ENCODE results near the gene TYRP1.
"Not testable (repeated sequence)": the region's sequence is repeated elsewhere in the genome, so short reads cannot be mapped to it uniquely, and the experiment has no call there.

The TYRP1 gene, protein sequence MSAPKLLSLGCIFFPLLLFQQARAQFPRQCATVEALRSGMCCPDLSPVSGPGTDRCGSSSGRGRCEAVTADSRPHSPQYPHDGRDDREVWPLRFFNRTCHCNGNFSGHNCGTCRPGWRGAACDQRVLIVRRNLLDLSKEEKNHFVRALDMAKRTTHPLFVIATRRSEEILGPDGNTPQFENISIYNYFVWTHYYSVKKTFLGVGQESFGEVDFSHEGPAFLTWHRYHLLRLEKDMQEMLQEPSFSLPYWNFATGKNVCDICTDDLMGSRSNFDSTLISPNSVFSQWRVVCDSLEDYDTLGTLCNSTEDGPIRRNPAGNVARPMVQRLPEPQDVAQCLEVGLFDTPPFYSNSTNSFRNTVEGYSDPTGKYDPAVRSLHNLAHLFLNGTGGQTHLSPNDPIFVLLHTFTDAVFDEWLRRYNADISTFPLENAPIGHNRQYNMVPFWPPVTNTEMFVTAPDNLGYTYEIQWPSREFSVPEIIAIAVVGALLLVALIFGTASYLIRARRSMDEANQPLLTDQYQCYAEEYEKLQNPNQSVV

GRCh38 chr9:12693141-12693540 lies at the start of gene TYRP1:
Gene TYRP1, plus strand, starts transcription at chr9:12693385. Its CDS starts 612 bp downstream, at chr9:12693997.
- peaks cover 12% of the 10 kb centered on the region for H3K9me3 Mint-ChIP-seq
- H3K4me1 Mint-ChIP-seq (ENCODE audit: low read depth) = no peaks in the 10 kb centered on the region
- H3K36me3 Mint-ChIP-seq (ENCODE audit: low read depth) = no peaks in the 10 kb centered on the region
- H3K27ac Mint-ChIP-seq = no peak within 1 kb of the TSS
- H3K27me3 Mint-ChIP-seq = no peaks in the 10 kb centered on the region
- no peak within 1 kb of the TSS for H3K4me3 Mint-ChIP-seq

- no peaks in the 10 kb centered on the region for H3K36me3 Mint-ChIP-seq (ENCODE audit: low read depth)
- H3K27ac Mint-ChIP-seq = no peak overlapping the region
- no peaks in the 10 kb centered on the region for H3K4me1 Mint-ChIP-seq (ENCODE audit: low read depth)
- H3K4me3 Mint-ChIP-seq = no peak overlapping the region
- peaks cover 11% of the 10 kb centered on the region for H3K9me3 Mint-ChIP-seq
- no peaks in the 10 kb centered on the region for H3K27me3 Mint-ChIP-seq
Observed at GRCh38 chr9:12643686-12644085, 49.5 kb upstream of the TYRP1 start.

DNA sequence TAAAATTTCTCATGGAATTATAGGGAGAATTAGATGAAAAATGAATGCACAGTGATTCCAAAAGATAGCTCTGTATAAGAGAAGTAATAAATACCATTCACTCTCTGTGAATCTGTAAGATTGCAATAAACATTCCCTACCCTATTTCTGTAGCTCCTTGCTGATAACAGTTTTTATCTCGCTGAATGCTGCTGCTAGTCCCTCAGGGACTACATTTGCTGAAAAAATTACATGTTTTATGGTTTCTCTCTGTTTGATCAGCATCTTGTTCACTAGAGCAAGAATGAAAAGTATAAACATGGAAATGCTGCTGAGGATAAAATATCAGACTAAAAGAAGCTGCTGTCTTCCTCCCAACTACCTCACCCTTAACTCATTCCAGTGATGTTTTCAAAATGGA lies 44.3 kb upstream of the TYRP1 start:
- Mint-ChIP-seq H3K9me3 (peaks cover 8% of the 10 kb centered on the region), H3K27ac (no peak overlapping the region), H3K36me3 (ENCODE audit: low read depth) (no peaks in the 10 kb centered on the region), H3K4me1 (ENCODE audit: low read depth) (no peaks in the 10 kb centered on the region), H3K27me3 (no peaks in the 10 kb centered on the region), H3K4me3 (no peak overlapping the region)

GRCh38 chr9:12651125-12651524 lies 42.1 kb upstream of the TYRP1 start:
- H3K9me3 Mint-ChIP-seq = peaks cover 7% of the 10 kb centered on the region
- no peak overlapping the region for H3K4me3 Mint-ChIP-seq
- H3K36me3 Mint-ChIP-seq (ENCODE audit: low read depth) = no peaks in the 10 kb centered on the region
- no peak overlapping the region for H3K27ac Mint-ChIP-seq
- no peaks in the 10 kb centered on the region for H3K27me3 Mint-ChIP-seq
- no peaks in the 10 kb centered on the region for H3K4me1 Mint-ChIP-seq (ENCODE audit: low read depth)

- Mint-ChIP-seq H3K9me3 (peaks cover 4% of the 10 kb centered on the region), H3K27ac (no peak overlapping the region), H3K4me3 (no peak overlapping the region), H3K27me3 (no peaks in the 10 kb centered on the region), H3K36me3 (ENCODE audit: low read depth) (no peaks in the 10 kb centered on the region), H3K4me1 (ENCODE audit: low read depth) (no peaks in the 10 kb centered on the region)
Observed at GRCh38 chr9:12652973-12653372, 40.2 kb upstream of the TYRP1 start.

DNA sequence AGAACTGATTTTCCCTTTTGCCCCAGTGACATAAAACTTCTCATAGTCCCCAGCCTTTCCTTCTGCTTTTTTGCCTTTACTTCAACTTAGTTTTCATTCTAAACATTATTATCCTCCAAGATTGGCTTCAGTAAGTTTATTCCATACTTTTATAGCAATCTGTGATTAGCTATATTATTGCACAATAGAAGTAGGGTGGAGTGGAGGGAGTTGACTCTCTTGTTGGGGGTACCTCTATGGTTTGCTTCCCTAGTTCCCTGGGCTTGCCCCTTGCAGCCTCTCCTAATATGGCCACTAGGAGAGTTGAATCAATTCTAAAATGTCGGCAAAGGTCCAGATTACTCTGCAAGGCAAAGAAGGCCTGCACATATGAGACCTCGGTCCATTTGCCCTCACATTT lies 36.4 kb upstream of the TYRP1 start:
- no peaks in the 10 kb centered on the region for H3K36me3 Mint-ChIP-seq (ENCODE audit: low read depth)
- H3K27me3 Mint-ChIP-seq = no peaks in the 10 kb centered on the region
- no peaks in the 10 kb centered on the region for H3K4me1 Mint-ChIP-seq (ENCODE audit: low read depth)
- H3K4me3 Mint-ChIP-seq = no peak overlapping the region
- H3K9me3 Mint-ChIP-seq = peaks cover 13% of the 10 kb centered on the region
- H3K27ac Mint-ChIP-seq = no peak overlapping the region

DNA sequence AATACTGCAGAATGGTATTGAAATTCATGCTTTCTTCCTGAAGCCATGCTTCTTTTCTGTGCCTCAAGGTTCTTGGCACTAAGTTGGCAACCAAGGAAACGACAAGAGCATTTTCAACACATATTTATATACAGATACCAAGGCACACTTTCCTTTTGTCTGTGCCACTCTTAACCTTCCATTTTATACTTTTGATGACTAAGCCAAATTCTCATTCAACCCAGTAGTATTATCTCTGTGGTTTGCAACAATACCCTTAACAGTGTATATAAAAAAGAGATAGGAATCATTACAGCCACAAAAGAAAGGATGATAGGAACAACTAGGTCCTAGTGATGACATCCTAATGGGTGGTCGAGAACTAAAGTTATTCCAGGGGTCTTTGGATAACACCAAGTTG lies 36.0 kb upstream of the TYRP1 start:
- H3K9me3 Mint-ChIP-seq = peaks cover 13% of the 10 kb centered on the region

DNA sequence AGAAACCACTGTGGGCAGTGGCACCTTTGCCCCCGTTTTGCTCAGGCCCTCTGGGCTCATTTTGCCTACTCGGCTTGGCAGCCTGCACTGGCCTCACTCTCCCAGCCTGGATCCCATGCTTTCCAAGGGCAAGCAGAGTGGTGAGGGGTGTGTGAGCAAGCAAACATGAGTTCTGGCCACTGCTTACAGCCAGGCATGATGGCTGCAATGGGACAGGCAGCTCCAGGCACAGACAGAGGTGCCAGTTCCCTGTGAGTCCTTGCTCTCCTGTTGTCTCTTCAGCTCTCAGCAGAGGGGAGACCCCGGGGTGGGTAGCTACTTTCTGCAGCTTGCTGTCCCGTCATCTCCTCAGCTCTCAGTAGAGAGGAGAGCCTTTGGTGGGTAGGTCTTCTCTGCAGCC lies 35.2 kb upstream of the TYRP1 start:
- H3K27me3 Mint-ChIP-seq = no peaks in the 10 kb centered on the region
- H3K4me1 Mint-ChIP-seq (ENCODE audit: low read depth) = no peaks in the 10 kb centered on the region
- H3K36me3 Mint-ChIP-seq (ENCODE audit: low read depth) = no peaks in the 10 kb centered on the region
- no peak overlapping the region for H3K27ac Mint-ChIP-seq
- H3K9me3 Mint-ChIP-seq = peaks cover 13% of the 10 kb centered on the region
- H3K4me3 Mint-ChIP-seq = no peak overlapping the region

More for the DNA sequence above, 36.0 kb upstream of the TYRP1 start:
- Mint-ChIP-seq H3K27ac (no peak overlapping the region), H3K27me3 (no peaks in the 10 kb centered on the region), H3K4me1 (ENCODE audit: low read depth) (no peaks in the 10 kb centered on the region), H3K4me3 (no peak overlapping the region), H3K36me3 (ENCODE audit: low read depth) (no peaks in the 10 kb centered on the region)

DNA sequence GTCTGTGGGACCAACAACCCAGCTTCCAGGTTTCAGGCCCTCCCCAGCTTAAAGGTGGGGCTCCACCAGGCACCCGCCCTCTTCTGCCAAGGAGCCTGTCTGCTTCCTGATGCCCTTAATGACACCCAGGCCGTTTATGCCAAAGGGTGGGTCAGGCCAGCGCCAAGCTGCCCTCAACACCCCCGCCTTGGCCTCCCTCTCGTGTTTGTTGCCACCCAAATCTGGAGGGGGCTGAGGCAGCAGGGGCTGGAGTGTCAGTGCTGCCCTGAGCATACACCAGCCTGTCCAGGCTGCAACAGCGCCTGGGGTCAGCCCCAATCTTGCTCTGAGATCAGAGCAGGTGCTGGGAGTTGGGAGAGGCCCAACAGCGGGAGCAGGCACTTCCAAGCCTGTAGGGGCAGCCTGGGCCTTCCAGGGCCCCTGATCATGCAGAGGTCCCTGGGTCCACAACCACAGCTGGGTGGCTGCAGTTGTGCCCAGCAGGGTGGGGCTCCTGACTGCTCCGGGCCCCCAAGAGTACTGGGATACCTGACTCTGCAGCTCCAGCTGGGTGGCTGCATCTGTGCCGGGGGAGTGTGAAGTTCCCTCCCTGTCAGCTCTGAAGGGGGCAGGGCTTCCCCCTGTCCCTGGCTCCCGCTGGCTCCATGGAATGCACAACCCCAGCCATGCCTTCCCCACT lies 34.5 kb upstream of the TYRP1 start:
- H3K9me3 Mint-ChIP-seq = peaks cover 13% of the 10 kb centered on the region
- no peaks in the 10 kb centered on the region for H3K27me3 Mint-ChIP-seq
- H3K4me3 Mint-ChIP-seq = no peak overlapping the region
- H3K36me3 Mint-ChIP-seq (ENCODE audit: low read depth) = no peaks in the 10 kb centered on the region
- no peak overlapping the region for H3K27ac Mint-ChIP-seq
- H3K4me1 Mint-ChIP-seq (ENCODE audit: low read depth) = no peaks in the 10 kb centered on the region

GRCh38 chr9:12659220-12659619 lies 34.0 kb upstream of the TYRP1 start:
- H3K27me3 Mint-ChIP-seq = no peaks in the 10 kb centered on the region
- H3K36me3 Mint-ChIP-seq (ENCODE audit: low read depth) = no peaks in the 10 kb centered on the region
- H3K4me1 Mint-ChIP-seq (ENCODE audit: low read depth) = no peaks in the 10 kb centered on the region
- H3K27ac Mint-ChIP-seq = no peak overlapping the region
- H3K4me3 Mint-ChIP-seq = no peak overlapping the region
- peaks cover 13% of the 10 kb centered on the region for H3K9me3 Mint-ChIP-seq

DNA sequence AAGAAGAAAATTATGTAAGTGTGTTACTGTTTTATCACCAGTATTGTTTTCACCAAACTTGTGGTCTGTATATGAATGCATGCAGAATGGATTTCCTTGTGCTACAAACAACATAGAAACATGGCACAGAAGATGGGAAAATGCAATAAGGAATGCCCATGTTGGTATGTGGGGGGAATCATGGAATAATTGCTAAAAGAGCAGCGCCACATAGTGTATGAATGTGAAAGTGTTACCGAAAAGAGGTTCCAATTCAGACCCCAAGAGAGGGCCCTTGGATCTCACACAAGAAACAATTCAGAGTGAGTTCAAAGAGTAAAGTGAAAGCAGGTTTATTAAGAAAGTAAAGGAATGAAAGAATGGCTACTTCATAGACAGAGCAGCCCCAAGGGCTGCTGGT lies 26.4 kb upstream of the TYRP1 start:
- H3K4me3 Mint-ChIP-seq = no peak overlapping the region
- H3K27ac Mint-ChIP-seq = no peak overlapping the region
- no peaks in the 10 kb centered on the region for H3K36me3 Mint-ChIP-seq (ENCODE audit: low read depth)
- peaks cover 8% of the 10 kb centered on the region for H3K9me3 Mint-ChIP-seq
- no peaks in the 10 kb centered on the region for H3K4me1 Mint-ChIP-seq (ENCODE audit: low read depth)
- H3K27me3 Mint-ChIP-seq = no peaks in the 10 kb centered on the region

GRCh38 chr9:12667892-12668291 lies 25.3 kb upstream of the TYRP1 start:
- Mint-ChIP-seq H3K27me3 (no peaks in the 10 kb centered on the region), H3K27ac (no peak overlapping the region), H3K4me3 (no peak overlapping the region), H3K36me3 (ENCODE audit: low read depth) (no peaks in the 10 kb centered on the region), H3K4me1 (ENCODE audit: low read depth) (no peaks in the 10 kb centered on the region), H3K9me3 (peaks cover 8% of the 10 kb centered on the region)

DNA sequence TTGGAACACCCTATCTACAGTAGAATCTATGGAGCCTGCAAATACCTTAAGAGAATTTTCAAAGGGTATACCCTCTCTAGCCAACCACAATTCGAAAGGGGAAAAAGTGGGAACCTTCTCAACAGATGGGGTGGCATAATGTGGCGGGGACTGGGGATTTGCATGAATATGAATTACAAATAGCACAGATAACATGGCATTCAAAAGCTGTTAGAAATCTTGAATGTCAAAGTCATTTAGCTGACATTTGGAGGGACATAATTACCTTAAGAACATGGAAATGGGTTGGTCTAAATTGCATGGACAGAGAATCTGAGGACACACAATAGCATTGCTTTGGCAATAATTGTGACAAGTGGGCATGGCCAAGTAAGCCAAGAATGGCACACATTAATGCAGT lies 23.2 kb upstream of the TYRP1 start:
- Mint-ChIP-seq H3K4me3 (no peak overlapping the region), H3K9me3 (peaks cover 8% of the 10 kb centered on the region)

DNA sequence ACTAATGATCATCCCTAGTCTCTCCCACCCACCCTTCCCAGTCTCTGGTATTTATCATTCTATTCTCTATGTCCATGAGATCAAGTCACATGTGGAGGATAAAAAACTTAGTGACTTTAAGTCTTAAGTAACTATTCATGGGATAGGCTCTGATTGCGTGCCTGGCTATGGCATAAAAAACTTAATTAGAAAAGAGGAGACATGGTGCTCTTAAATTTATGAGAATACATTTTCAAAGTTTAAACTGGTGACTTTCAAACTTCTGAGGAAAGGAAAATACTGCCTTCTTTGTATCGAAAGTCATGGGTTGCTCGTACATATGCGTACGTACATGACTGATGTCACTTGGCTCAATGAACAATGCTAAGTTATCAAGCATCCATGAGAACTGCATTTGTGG lies 18.2 kb upstream of the TYRP1 start:
- Mint-ChIP-seq H3K9me3 (peaks cover 3% of the 10 kb centered on the region), H3K4me3 (no peak overlapping the region), H3K27me3 (no peaks in the 10 kb centered on the region), H3K4me1 (ENCODE audit: low read depth) (no peaks in the 10 kb centered on the region), H3K36me3 (ENCODE audit: low read depth) (no peaks in the 10 kb centered on the region), H3K27ac (no peak overlapping the region)

More for the DNA sequence above, 23.2 kb upstream of the TYRP1 start:
- Mint-ChIP-seq H3K27me3 (no peaks in the 10 kb centered on the region), H3K4me1 (ENCODE audit: low read depth) (no peaks in the 10 kb centered on the region), H3K27ac (no peak overlapping the region), H3K36me3 (ENCODE audit: low read depth) (no peaks in the 10 kb centered on the region)

DNA sequence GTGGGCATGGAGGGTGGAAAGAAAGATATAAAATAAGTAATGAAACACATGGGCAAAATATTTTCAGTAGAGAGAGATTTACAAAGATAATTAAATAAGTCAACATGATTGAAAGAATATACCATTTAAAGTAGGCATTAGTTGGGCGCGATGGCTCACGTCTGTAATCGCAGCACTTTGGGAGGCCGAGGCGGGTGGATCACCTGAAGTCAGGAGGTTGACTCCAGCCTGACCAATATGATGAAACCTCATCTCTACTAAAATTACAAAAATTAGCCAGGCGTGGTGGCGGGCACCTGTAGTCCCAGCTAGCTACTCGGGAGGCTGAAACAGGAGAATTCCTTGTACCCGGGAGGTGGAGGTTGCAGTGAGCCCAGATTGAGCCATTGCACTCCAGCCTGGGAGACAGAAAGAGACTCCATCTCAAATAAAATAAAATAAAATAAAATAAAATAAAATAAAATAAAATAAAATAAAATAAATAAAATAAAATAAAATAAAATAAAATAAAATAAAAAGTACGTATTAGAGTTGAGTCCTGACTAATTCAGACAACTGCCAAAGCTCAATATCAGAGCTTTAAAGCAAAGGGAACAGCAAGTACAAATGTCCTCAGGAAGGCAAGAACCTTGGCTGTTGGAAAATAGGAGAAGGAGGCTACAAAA lies 15.6 kb upstream of the TYRP1 start:
- H3K27ac Mint-ChIP-seq; H3K4me3 Mint-ChIP-seq; H3K36me3 Mint-ChIP-seq (ENCODE audit: low read depth); H3K4me1 Mint-ChIP-seq (ENCODE audit: low read depth); H3K9me3 Mint-ChIP-seq; H3K27me3 Mint-ChIP-seq: not testable (repeated sequence)

Data from stimulated activated naive CD8-positive, alpha-beta T cell treated with anti-CD3 and anti-CD28 coated beads, Interleukin-15, Interleukin-2, amounts not matched to agents 100 ng/mL and 50 ng/mL, for 24 hours (primary cell).